NCI-H1105 treated with DMSO at 0.1 percent for 48 hours (cell line): ENCODE measurements around the gene GJA10.
"Not testable (repeated sequence)": the region's sequence is repeated elsewhere in the genome, so short reads cannot be mapped to it uniquely, and the experiment has no call there.

Experiments used
- DNase-seq: peaks from one replicate; lab custom pipeline; 2025; lab: John Stamatoyannopoulos, UW

The GJA10 gene

GRCh38 chr6:89894169-89894568, at the start of gene GJA10:
TSS of gene GJA10 (plus strand) at chr6:89894469. CDS start at chr6:89894469, 0 bp downstream.
- no peak for DNase-seq

GRCh38 chr6:89847513-89847912, 46.8 kb upstream of the GJA10 start:
- not testable (repeated sequence) for DNase-seq

DNA sequence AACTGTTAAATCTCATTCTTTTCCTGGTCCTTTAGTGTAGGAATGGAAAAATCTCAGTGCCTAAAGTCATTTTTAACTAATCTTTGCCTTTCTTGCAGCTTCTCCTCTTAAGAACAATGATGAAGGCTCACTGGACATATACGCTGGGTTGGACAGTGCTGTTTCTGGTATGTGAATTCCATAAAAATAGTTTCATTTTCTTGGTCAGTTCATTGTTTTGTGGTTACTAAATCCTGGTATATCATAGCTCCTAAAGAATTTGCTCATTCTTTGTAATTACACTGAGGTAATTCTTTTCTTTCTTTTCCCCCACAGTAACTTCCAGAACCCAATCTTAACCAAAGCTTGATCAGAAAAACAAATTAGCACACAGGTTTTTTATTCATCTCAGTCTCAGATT, 41.2 kb upstream of the GJA10 start:
- no peak for DNase-seq

GRCh38 chr6:89858041-89858440, 36.2 kb upstream of the GJA10 start:
- DNase-seq = no peak

GRCh38 chr6:89859744-89860143, 34.5 kb upstream of the GJA10 start:
- DNase-seq = no peak

GRCh38 chr6:89862273-89862672, 32.0 kb upstream of the GJA10 start:
- no peak for DNase-seq

GRCh38 chr6:89862698-89863097, 31.6 kb upstream of the GJA10 start:
- DNase-seq = no peak

- DNase-seq = no peak
Measured at GRCh38 chr6:89866024-89866678, 28.1 kb upstream of the GJA10 start.

GRCh38 chr6:89873721-89874120, 20.5 kb upstream of the GJA10 start:
- DNase-seq = no peak

- no peak for DNase-seq
Measured at GRCh38 chr6:89874438-89874837, 19.8 kb upstream of the GJA10 start.

GRCh38 chr6:89886378-89887120, 7.7 kb upstream of the GJA10 start:
- DNase-seq = no peak

GRCh38 chr6:89887452-89888137, 6.7 kb upstream of the GJA10 start:
- DNase-seq = no peak

GRCh38 chr6:89888138-89888514, 6.1 kb upstream of the GJA10 start:
- DNase-seq = no peak

- no peak for DNase-seq
Measured at GRCh38 chr6:89888871-89889270, 5.4 kb upstream of the GJA10 start.

DNA sequence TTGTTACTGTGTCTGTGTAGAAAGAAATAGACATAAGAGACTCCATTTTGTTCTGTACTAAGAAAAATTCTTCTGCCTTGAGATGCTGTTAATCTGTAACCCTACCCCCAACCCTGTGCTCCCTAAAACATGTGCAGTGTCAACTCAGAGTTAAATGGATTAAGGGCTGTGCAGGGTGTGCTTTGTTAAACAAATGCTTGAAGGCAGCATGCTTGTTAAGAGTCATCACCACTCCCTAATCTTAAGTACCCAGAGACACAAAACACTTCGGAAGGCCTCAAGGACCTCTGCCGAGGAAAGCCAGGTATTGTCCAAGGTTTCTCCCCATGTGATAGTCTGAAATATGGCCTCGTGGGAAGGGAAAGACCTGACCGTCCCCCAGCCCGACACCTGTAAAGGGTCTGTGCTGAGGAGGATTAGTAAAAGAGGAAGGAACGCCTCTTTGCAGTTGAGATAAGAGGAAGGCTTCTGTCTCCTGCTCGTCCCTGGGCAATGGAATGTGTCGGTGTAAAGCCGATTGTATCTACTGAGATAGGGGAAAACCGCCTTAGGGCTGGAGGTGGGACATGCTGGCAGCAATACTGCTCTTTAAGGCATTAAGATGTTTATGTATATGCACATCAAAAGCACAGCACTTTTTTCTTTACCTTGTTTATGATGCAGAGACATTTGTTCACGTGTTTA, 3.3 kb upstream of the GJA10 start:
- not testable (repeated sequence) for DNase-seq

- DNase-seq = not testable (repeated sequence)
Measured at GRCh38 chr6:89892577-89892976, 1.7 kb upstream of the GJA10 start.

GRCh38 chr6:89895276-89895874, 1.1 kb downstream of the GJA10 start:
- no peak for DNase-seq

DNA sequence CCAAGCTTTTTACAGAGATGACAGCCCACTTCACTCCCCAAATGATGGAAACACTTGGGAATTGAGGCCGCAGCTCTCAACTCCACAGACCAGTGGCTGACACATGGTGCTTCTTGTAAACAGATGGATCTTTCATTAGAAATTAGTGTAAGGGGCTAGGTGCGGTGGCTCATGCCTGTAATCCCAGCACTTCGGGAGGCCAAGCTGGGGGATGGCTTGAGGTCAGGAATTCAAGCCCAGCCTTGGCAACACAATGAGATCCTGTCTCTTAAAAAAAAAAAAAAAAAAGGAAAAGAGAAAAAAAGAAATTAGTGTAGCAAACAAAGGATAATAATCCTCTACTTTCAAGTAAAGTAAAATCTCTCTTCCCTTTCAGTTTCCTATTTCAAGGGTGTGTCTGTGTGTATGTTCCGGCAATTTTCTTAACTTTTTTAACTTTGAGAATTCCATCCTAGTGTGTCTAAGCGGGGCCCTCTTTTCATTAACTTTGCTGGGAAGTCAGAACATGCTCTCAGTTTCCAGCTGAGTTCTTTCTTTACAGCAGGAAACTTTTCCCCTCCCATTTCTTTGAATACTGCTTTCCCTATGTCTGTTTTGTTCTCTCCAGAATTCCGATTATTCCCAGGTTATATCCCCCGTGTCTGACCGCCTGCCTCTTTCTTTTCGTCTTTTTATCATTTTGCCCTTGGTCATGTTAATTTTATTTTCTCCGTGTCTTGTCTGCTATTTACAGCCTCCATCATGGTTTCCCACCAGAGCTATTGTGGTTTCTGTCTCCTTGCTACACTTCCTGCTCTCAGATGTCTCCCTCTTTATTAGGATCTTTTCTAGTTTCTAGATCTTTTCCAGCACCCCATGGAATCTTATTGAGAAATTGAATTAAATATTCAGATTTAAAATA, 16.0 kb downstream of the GJA10 start:
- not testable (repeated sequence) for DNase-seq

- DNase-seq = no peak
Measured at GRCh38 chr6:89910902-89911240, 16.6 kb downstream of the GJA10 start.

DNA sequence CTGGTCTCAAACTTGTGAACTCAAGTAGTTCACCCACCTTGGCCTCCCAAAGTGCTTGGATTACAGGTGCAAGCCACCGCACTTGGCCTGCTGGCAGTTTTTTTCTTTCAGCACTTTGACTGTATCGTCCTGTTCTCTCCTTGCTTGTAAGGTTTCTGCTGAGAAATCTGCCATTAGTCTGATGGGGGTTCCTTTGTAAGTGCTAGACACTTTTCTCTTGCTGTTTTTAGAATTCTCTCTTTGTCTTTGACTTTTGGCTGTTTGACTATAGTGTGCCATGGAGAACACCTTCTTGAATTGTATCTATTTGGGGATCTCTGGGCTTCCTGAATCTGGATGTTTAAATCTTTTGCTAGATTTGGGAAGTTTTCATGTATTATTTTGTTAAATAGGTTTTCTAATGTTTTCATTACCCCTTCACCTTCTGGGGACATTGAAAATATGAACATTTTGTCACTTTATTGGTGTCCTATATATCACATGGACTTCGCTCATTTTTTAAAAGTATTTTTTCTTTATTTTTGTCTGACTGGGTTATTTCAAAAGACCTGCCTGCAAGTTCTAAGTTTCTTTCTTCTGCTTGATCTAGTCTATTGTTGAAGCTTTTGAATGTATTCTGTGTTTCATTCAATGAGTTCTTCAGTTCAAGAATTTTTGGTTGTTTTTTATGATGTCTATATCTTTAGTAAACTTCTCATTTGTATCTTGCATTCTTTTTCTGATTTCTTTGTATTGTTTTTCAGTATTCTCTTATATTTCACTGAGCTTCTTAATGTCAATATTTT, 22.1 kb downstream of the GJA10 start:
- no peak for DNase-seq
